Smooth muscle cell (in vitro differentiated cells): ENCODE measurements around the gene NEURL3. TPM values are rescaled to one million over a fixed set of nuclear protein-coding genes. Genes with fewer than 3 reads are reported as not detected.

ENCODE experiments used
- DNase-seq: peaks from one replicate; lab custom pipeline; 2025; ENCODE audit not compliant: unreplicated experiment; lab: John Stamatoyannopoulos, UW
- H2AFZ ChIP-seq: fragments of 200-600 bp; sonication (generic); 2 replicates; pipeline ENCODE4 v1.6.0; 2016; ENCODE audit warnings: antibody characterized with exemption, low read depth, mild to moderate bottlenecking
- H3F3A ChIP-seq: fragments of 200-600 bp; sonication (generic); 2 replicates; pipeline ENCODE4 v1.6.0; 2017; ENCODE audit warnings: antibody characterized with exemption, low read depth
- H3K27ac ChIP-seq: fragments of 200-600 bp; sonication (generic); 2 replicates; pipeline ENCODE4 v1.5.1; 2016; ENCODE audit warnings: low read depth, mild to moderate bottlenecking
- H3K27me3 ChIP-seq: fragments of 200-600 bp; sonication (generic); 2 replicates; pipeline ENCODE4 v1.6.1; 2016; ENCODE audit warnings: low read depth, mild to moderate bottlenecking
- H3K36me3 ChIP-seq: fragments of 200-600 bp; sonication (generic); 2 replicates; pipeline ENCODE4 v1.5.1; 2016; ENCODE audit warnings: low read depth
- H3K4me1 ChIP-seq: fragments of 200-600 bp; sonication (generic); 2 replicates; pipeline ENCODE4 v1.5.1; 2016; ENCODE audit warnings: low read depth
- H3K4me2 ChIP-seq: fragments of 200-600 bp; sonication (generic); 2 replicates; pipeline ENCODE4 v1.6.0; 2016; ENCODE audit warnings: mild to moderate bottlenecking
- H3K4me3 ChIP-seq: fragments of 200-600 bp; sonication (generic); 2 replicates; pipeline ENCODE4 v1.5.1; 2016; ENCODE audit warnings: mild to moderate bottlenecking
- H3K79me2 ChIP-seq: fragments of 200-600 bp; sonication (generic); 2 replicates; pipeline ENCODE4 v1.6.0; 2016; ENCODE audit warnings: low read depth, mild to moderate bottlenecking
- H3K9ac ChIP-seq: fragments of 200-600 bp; sonication (generic); 2 replicates; pipeline ENCODE4 v1.6.0; 2016; ENCODE audit warnings: low read depth
- H3K9me3 ChIP-seq: fragments of 200-600 bp; sonication (generic); replicated peaks from 2 replicates; pipeline ENCODE4 v1.5.1; 2016; ENCODE audit warnings: low read depth
- H4K20me1 ChIP-seq: fragments of 200-600 bp; sonication (generic); 2 replicates; pipeline ENCODE4 v1.6.0; 2016; ENCODE audit warnings: low read depth
- CTCF ChIP-seq: fragments of 200-600 bp; sonication (generic); IDR thresholded peaks from 2 replicates; pipeline ENCODE4 v1.5.1; 2017; ENCODE audit warnings: borderline replicate concordance, mild to moderate bottlenecking, antibody characterized with exemption; ENCODE audit not compliant: insufficient read depth, poor library complexity, severe bottlenecking
- WGBS: methylation state at CpG from one replicate; pipeline ENCODE4 v1.1.7; 2016; ENCODE audit warnings: low lambda C conversion rate; 5-methylcytosine and 5-hydroxymethylcytosine counted together
- polyA plus RNA-seq: library from polyadenylated mRNA; unstranded; fragments of >200 nt; fragmentation: Nextera tagmentation; extraction: Ambion mirVana; gene quantifications from 2 replicates; pipeline ENCODE4 v1.2.1, GENCODE V29; 2016
- total RNA-seq: library from RNA; depleted of rRNA; stranded (reverse); fragments of >200 nt; gene quantifications from 2 replicates; pipeline ENCODE4 v1.2.3, GENCODE V29; 2014

NEURL3 gene
- total and polyA plus RNA-seq, 2 experiments from 2014 or later: 0.21 TPM; not detected in 1

- 94% methylated on average over 4 of the region's 4 CpGs for WGBS
- Histone ChIP-seq H3K9ac (no peak overlapping the region), H3K36me3 (no peaks in the 10 kb centered on the region), H3K4me3 (no peak overlapping the region), H4K20me1 (no peaks in the 10 kb centered on the region), H3K79me2 (no peaks in the 10 kb centered on the region), H3K4me1 (peaks cover 17% of the 10 kb centered on the region), H3F3A (no peaks in the 10 kb centered on the region), H3K9me3 (no peaks in the 10 kb centered on the region), H2AFZ (no peak overlapping the region), H3K27ac (no peak overlapping the region), H3K27me3 (peaks cover 4% of the 10 kb centered on the region), H3K4me2 (no peak overlapping the region)
- no peak for TF ChIP-seq CTCF
- DNase-seq: no peak
Measured at GRCh38 chr2:96525211-96525507, 20.0 kb upstream of the NEURL3 start.

DNA sequence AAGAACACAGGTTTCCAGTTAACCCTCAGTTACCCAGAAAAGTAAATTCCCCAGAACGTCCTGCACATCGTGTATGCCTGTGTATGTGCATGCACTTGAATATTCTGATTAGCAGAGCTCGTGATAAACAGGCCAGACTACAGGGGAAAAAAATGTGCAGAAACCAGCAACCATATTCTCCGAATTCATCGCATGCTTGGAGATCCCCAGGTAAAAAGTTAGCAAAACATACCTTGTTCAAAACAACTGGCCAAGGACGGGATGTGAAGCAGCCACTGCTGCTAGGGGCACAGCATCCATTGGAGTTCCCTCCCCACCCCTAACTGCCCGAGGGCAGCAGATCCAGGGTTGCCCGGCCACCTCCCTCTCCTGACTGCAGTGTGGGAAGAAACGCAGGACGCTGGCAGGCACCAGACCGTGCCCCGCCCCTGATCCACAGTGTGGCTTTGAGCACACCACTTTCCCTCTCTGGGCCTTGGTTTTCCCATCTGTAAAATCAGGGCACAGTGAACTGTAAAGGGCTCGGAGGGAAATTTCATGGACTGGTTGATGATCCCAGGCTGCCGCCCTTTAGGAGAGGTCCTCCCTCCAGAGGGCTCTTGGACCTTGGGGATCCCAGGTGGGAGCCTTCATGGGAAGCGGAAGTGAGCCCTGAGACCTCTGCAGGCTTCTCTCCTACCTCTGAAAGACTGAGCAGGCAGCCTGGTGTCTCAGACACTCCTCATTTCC is 19.5 kb upstream of the NEURL3 start:
- Histone ChIP-seq H2AFZ (no peak overlapping the region), H3K4me3 (no peak overlapping the region), H3K9ac (no peak overlapping the region), H3F3A (no peaks in the 10 kb centered on the region), H3K27ac (no peak overlapping the region), H3K9me3 (no peaks in the 10 kb centered on the region), H3K36me3 (no peaks in the 10 kb centered on the region), H3K4me1 (peaks cover 17% of the 10 kb centered on the region), H4K20me1 (no peaks in the 10 kb centered on the region), H3K4me2 (no peak overlapping the region), H3K79me2 (no peaks in the 10 kb centered on the region), H3K27me3 (peaks cover 4% of the 10 kb centered on the region)
- WGBS: 79% methylated on average over 15 of the region's 15 CpGs
- no peak for TF ChIP-seq CTCF
- no peak for DNase-seq

DNA sequence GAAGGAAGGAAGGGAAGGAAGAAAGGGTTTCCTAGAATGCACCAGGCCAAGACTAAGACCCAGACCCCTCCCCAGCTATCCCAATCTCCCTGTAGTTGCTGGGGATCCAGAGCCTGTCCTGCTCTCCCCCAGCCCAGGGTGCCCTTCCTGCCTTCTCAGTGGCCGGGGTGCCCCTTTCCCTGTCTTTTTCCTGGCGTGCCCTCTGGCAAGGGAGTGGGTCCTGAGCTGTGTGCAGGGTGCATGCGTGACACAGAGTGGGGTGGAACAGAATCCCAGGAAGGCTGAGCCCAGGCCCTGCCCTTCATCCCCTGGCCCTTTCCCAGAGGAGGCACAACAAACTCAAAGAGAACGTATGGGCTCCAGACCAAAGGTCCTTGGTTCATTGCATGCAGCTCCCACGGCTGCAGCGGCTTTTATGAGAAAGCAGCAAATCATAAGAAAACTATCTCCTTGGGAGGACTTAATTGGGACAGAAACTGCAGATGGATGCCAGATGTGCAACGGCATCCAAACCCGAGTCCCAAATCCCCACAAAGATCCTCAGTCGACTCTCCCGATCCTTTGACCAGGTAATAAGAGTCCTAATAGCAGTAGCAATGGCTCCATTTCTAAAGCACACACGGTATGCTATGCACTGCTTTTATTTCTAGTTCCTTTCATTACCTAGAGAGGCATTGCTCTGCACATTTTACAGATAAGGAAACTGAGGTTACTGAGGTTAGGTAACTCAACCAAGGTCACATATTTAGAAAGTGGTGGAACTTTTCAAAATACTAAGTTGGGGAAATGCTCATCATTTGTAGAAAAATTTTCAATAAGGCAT is 18.7 kb upstream of the NEURL3 start:
- no peak overlapping the region for H3K4me3 ChIP-seq
- H3K27me3 ChIP-seq: peaks cover 4% of the 10 kb centered on the region
- H3K27ac ChIP-seq: no peak overlapping the region
- no peak overlapping the region for H2AFZ ChIP-seq
- no peaks in the 10 kb centered on the region for H4K20me1 ChIP-seq
- H3K9me3 ChIP-seq: no peaks in the 10 kb centered on the region
- H3F3A ChIP-seq: no peaks in the 10 kb centered on the region
- H3K36me3 ChIP-seq: no peaks in the 10 kb centered on the region
- no peaks in the 10 kb centered on the region for H3K79me2 ChIP-seq
- DNase-seq: no peak
- 64% methylated on average over 11 of the region's 11 CpGs for WGBS
- H3K9ac ChIP-seq: no peak overlapping the region
- H3K4me1 ChIP-seq: peaks cover 17% of the 10 kb centered on the region
- no peak overlapping the region for H3K4me2 ChIP-seq
- TF ChIP-seq CTCF: no peak
